Epithelial cell of esophagus (primary cell): Measurements from ENCODE around the gene CROCC2.

Source experiments
- DNase-seq: peaks from one replicate; pipeline ENCODE4 v3.0.0; 2010; ENCODE audit warnings: low read depth
- H3K4me3 ChIP-seq: 2 replicates; pipeline ENCODE4 v1.5.1; 2011; ENCODE audit warnings: mild to moderate bottlenecking, low read length, control low read depth
- TF ChIP-seq, protein P1 (sequence below): IDR thresholded peaks from 2 replicates; pipeline ENCODE4 v1.5.1; 2011; ENCODE audit warnings: low read depth, mild to moderate bottlenecking, low read length, control low read depth, inconsistent platforms; ENCODE audit not compliant: insufficient read depth; ENCODE audit errors: missing control alignments

The CROCC2 gene

DNA sequence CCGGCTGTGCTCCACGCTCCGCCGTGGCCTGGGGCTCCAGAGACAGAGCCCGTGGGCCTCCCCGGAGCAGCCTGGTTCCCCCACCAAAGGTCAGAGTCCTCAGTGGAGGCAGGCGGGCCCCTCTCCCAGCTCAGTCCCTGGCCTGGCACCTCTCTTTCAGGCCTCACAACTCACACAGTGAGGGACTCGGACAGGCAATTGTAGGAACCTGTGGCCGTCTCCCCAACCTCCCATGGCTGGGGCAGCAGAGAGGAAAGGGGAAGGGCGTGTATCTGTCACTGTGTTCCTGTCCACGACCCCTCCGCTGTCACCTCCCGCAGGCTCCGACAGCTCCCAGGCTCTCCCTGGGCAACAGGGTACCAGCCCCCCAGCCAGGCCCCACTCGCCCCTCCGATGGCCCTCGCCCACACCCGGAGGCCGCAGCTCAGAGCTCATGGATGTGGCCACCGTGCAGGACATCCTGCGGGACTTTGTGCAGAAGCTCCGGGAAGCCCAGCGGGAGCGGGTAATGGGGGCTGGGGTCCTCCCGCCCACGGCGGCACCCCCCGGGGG lies 59.8 kb downstream of the CROCC2 start:
- TF ChIP-seq, protein P1, sequence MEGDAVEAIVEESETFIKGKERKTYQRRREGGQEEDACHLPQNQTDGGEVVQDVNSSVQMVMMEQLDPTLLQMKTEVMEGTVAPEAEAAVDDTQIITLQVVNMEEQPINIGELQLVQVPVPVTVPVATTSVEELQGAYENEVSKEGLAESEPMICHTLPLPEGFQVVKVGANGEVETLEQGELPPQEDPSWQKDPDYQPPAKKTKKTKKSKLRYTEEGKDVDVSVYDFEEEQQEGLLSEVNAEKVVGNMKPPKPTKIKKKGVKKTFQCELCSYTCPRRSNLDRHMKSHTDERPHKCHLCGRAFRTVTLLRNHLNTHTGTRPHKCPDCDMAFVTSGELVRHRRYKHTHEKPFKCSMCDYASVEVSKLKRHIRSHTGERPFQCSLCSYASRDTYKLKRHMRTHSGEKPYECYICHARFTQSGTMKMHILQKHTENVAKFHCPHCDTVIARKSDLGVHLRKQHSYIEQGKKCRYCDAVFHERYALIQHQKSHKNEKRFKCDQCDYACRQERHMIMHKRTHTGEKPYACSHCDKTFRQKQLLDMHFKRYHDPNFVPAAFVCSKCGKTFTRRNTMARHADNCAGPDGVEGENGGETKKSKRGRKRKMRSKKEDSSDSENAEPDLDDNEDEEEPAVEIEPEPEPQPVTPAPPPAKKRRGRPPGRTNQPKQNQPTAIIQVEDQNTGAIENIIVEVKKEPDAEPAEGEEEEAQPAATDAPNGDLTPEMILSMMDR = no peak
- no peak for DNase-seq
- no peak overlapping the region for H3K4me3 ChIP-seq

DNA sequence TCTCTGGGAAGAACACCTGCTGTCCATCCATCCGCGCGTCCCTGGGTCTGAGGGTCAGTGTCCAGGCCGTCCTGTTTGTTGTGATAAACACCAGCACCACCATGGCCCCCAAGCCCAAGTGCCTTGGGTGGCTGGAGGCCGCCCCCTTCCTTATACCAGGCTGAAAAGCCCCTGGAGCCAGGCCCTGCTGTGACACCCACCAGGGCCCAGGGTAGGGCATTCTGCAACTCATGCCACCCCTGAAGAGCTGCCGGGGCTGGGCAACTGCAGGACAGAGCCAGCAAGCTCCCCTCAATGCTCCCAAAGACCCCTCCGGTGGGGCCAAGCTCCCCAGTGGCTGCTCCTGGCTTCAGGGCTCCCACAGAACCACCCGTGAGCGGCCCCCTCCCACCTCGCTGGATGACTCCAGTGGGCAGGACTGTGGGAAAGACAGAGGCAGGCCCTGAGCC lies 60.3 kb downstream of the CROCC2 start:
- H3K4me3 ChIP-seq = no peak overlapping the region
- no peak for DNase-seq
- TF ChIP-seq, protein P1 = no peak

DNA sequence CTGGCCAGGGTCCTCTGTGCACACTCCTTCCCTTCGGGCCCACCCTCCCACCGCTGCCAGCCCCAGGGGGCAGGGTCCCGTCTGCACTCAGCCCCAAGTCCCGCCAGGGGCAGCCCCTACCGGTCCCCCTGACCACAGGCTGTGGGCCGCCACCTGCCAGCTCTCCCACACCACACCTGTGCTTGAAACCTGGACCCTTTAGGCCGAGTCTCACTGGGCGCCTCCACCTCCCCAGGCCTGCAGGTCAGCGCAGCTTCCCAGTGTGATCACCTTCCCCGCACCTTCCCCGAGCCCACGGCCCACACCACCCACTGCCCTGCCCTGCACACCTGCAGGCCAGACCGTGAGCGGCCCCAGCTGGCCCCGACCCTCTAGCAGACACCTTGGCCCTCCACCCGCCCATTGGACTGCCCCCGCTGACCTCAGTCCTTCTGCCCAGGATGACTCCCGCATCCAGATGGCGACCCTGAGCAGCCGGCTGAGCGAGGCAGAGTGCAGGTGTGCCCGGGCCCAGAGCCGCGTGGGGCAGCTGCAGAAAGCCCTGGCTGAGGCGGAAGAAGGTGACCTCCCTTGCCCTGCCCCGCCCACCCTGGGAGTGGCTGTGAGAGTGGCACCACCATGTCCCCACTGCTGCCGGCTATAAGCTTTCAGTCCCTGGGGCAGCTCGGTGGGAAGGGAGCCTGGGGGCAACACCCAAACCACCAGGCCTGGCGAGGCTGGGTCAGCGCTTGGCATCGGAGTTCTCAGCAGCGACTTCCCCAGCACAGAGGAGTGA lies 61.0 kb downstream of the CROCC2 start:
- DNase-seq = no peak
- no peak overlapping the region for H3K4me3 ChIP-seq
- TF ChIP-seq, protein P1 = no peak

DNA sequence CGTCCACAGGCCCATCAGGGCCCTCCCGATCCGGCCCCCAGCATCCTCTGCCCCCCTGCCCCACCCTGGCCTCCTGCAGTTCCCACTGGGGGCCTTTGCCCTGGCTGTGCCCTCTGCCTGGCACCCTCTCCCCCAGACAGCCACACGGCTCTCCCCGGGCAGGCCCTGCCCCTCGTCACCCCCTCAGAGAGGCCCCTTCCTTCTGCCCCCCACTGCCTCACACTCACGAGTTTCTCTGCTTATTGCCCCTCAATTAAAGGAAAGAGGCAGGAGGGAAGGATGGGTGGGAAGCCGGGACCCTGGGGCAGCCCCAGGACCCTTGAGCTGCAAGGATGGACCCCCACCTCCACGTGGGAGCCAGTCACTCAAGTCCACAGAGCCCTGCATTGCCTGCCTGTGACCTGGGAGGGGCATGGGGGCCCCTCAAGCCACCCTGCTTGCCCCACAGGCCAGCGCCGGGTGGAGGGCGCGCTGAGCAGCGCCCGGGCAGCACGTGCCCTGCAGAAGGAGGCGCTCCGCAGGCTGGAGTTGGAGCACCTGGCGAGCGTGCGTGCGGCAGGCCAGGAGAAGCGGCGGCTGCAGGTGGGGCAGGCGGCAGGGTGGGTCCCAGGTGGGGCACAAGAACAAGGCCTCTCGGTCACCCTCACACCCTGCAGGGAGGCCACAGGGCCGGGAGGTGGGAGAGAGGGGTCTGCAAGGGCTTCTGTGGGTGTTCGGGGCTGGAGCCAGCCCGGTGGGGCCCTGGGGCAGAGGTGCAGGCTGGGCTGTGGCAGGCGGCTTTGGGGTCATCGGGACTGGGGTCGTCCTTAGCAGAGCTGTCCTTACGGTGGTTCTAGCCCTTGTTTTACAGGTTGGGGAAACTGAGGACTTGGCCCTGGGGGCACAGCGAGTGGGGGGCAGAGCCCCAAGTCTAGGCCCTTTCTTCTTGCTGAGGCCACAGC lies 61.8 kb downstream of the CROCC2 start:
- TF ChIP-seq, protein P1 = no peak
- no peak overlapping the region for H3K4me3 ChIP-seq
- DNase-seq = no peak

DNA sequence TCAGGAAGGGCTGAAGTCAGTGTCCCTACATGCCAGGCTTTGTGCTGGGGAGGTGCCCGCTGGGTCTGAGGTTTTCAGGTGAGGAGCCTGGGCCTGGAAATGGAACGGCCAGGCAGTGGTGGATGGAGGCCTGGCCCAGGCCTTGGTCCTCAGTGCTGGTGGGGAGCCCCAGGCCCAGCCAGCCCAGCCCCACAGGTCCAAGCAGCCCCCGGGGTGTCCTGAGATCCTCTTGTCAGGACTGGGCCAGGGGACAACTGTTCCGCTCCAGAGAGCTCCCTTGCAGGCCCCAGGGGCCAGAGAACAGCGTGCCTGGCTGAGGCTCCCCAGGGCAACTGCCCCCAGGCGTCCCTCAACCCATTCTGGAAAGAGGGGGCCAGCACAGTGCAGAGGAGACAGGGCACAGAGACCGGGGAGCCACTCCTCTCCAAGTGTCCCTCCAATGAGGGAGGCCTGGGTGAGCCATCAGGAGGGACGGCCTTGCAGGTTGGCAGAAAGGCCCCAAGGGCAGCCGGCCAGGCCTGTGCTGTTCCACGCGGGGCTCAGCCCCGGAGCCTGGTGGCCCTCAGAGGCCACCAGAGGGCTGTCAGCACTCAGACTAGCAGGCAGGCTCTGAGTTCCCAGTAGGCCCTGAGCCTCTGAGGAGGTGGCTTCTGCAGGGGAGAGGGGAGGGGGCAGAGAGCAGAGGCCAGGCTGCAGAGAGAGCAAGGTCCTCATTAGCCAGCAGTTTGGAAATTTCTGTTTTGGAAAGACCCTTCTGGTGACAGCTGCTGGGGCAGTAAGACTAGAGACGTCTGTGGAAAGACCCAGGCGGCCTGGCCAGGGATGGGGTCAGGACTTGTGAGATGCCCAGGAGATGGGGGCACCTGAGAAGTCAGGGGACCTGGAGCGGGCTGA lies 62.8 kb downstream of the CROCC2 start:
- TF ChIP-seq, protein P1 = no peak
- no peak for DNase-seq
- no peak overlapping the region for H3K4me3 ChIP-seq

DNA sequence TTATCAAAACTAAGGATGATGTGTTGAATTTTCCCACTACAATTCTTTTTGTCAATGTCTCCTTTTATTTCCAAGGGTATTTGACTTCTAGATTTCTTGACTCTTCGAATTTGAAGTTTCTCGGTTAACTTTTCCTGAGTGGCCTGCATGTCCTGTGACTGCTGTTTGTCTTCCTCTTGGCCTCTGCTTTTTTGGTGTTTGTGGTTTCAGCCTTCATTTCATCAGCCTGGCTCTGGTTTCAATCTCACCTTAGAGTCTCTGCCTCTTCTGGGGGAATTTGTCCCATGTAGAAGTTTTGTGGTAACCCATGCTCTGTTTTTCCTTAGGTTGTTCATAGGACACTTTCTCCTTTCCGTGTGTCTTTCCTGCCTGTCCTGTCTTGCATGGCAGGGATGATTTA lies 64.0 kb downstream of the CROCC2 start:
- no peak for DNase-seq
- TF ChIP-seq, protein P1 = no peak
- no peak overlapping the region for H3K4me3 ChIP-seq
